IPS-18c (cell line): ENCODE measurements around the gene EPHB1.
"Not testable (repeated sequence)": the region's sequence is repeated elsewhere in the genome, so short reads cannot be mapped to it uniquely, and the experiment has no call there.

Source experiments
- H3K4me3 ChIP-seq: 2 replicates; pipeline ENCODE4 v1.7.0; 2013; ENCODE audit warnings: low read depth, mild to moderate bottlenecking, low read length, moderate library complexity; ENCODE audit not compliant: insufficient read depth
- H3K9me3 ChIP-seq: one replicate; pipeline ENCODE4 v1.6.1; 2013; ENCODE audit warnings: mild to moderate bottlenecking, low read length, moderate library complexity; ENCODE audit not compliant: control insufficient read depth, insufficient read depth

The EPHB1 gene

GRCh38 chr3:134972836-134973455 lies 177.9 kb downstream of the EPHB1 start:
- Histone ChIP-seq H3K4me3 (no peak overlapping the region), H3K9me3 (peaks cover 2% of the 10 kb centered on the region)

GRCh38 chr3:134974624-134975023 lies 179.6 kb downstream of the EPHB1 start:
- no peak overlapping the region for H3K4me3 ChIP-seq
- peaks cover 2% of the 10 kb centered on the region for H3K9me3 ChIP-seq

- Histone ChIP-seq H3K9me3 (peaks cover 2% of the 10 kb centered on the region), H3K4me3 (no peak overlapping the region)
These were observed 181.9 kb downstream of the EPHB1 start for GRCh38 chr3:134976948-134977347.

GRCh38 chr3:134978658-134979057 lies 183.6 kb downstream of the EPHB1 start:
- Histone ChIP-seq H3K9me3 (peaks cover 2% of the 10 kb centered on the region), H3K4me3 (no peak overlapping the region)

- H3K4me3 ChIP-seq, result no peak overlapping the region
These were observed 191.0 kb downstream of the EPHB1 start for GRCh38 chr3:134985864-134986715.

GRCh38 chr3:134988666-134989065 lies 193.6 kb downstream of the EPHB1 start:
- no peak overlapping the region for H3K4me3 ChIP-seq
- H3K9me3 ChIP-seq, result no peaks in the 10 kb centered on the region

More at GRCh38 chr3:134985864-134986715, 191.0 kb downstream of the EPHB1 start:
- no peaks in the 10 kb centered on the region for H3K9me3 ChIP-seq

GRCh38 chr3:134991003-134991402 lies 195.9 kb downstream of the EPHB1 start:
- no peak overlapping the region for H3K4me3 ChIP-seq

GRCh38 chr3:134991472-134992010 lies 196.5 kb downstream of the EPHB1 start:
- H3K9me3 ChIP-seq, result no peaks in the 10 kb centered on the region
- no peak overlapping the region for H3K4me3 ChIP-seq

More at GRCh38 chr3:134991003-134991402, 195.9 kb downstream of the EPHB1 start:
- H3K9me3 ChIP-seq, result no peaks in the 10 kb centered on the region

GRCh38 chr3:134992180-134992579 lies 197.1 kb downstream of the EPHB1 start:
- no peaks in the 10 kb centered on the region for H3K9me3 ChIP-seq
- no peak overlapping the region for H3K4me3 ChIP-seq

GRCh38 chr3:134992586-134992985 lies 197.5 kb downstream of the EPHB1 start:
- Histone ChIP-seq H3K4me3 (no peak overlapping the region), H3K9me3 (no peaks in the 10 kb centered on the region)

GRCh38 chr3:134993011-134993410 lies 198.0 kb downstream of the EPHB1 start:
- Histone ChIP-seq H3K9me3 (no peaks in the 10 kb centered on the region), H3K4me3 (no peak overlapping the region)

- Histone ChIP-seq H3K9me3 (no peaks in the 10 kb centered on the region), H3K4me3 (no peak overlapping the region)
These were observed 203.1 kb downstream of the EPHB1 start for GRCh38 chr3:134998158-134998557.

- H3K9me3 ChIP-seq, result no peaks in the 10 kb centered on the region
- H3K4me3 ChIP-seq, result no peak overlapping the region
These were observed 203.8 kb downstream of the EPHB1 start for GRCh38 chr3:134998855-134999254.

- no peak overlapping the region for H3K4me3 ChIP-seq
These were observed 205.4 kb downstream of the EPHB1 start for GRCh38 chr3:135000465-135000864.

GRCh38 chr3:135005616-135006015 lies 210.6 kb downstream of the EPHB1 start:
- H3K9me3 ChIP-seq, H3K4me3 ChIP-seq: not testable (repeated sequence)

More at GRCh38 chr3:135000465-135000864, 205.4 kb downstream of the EPHB1 start:
- no peaks in the 10 kb centered on the region for H3K9me3 ChIP-seq

GRCh38 chr3:135007607-135008006 lies 212.5 kb downstream of the EPHB1 start:
- peaks cover 6% of the 10 kb centered on the region for H3K9me3 ChIP-seq

GRCh38 chr3:135008326-135008725 lies 213.3 kb downstream of the EPHB1 start:
- Histone ChIP-seq H3K9me3 (peaks cover 6% of the 10 kb centered on the region), H3K4me3 (no peak overlapping the region)

More at GRCh38 chr3:135007607-135008006, 212.5 kb downstream of the EPHB1 start:
- H3K4me3 ChIP-seq, result no peak overlapping the region

GRCh38 chr3:135009014-135009413 lies 214.0 kb downstream of the EPHB1 start:
- H3K9me3 ChIP-seq, result peaks cover 6% of the 10 kb centered on the region
- no peak overlapping the region for H3K4me3 ChIP-seq
